GM18861 (cell line): ENCODE measurements around the gene LIX1L.

Experiments
- ATAC-seq: cut with Tn5 transposase; IDR thresholded peaks from one replicate; pipeline ENCODE4 v1.9.1; 2021; ENCODE audit not compliant: unreplicated experiment

Gene LIX1L

DNA sequence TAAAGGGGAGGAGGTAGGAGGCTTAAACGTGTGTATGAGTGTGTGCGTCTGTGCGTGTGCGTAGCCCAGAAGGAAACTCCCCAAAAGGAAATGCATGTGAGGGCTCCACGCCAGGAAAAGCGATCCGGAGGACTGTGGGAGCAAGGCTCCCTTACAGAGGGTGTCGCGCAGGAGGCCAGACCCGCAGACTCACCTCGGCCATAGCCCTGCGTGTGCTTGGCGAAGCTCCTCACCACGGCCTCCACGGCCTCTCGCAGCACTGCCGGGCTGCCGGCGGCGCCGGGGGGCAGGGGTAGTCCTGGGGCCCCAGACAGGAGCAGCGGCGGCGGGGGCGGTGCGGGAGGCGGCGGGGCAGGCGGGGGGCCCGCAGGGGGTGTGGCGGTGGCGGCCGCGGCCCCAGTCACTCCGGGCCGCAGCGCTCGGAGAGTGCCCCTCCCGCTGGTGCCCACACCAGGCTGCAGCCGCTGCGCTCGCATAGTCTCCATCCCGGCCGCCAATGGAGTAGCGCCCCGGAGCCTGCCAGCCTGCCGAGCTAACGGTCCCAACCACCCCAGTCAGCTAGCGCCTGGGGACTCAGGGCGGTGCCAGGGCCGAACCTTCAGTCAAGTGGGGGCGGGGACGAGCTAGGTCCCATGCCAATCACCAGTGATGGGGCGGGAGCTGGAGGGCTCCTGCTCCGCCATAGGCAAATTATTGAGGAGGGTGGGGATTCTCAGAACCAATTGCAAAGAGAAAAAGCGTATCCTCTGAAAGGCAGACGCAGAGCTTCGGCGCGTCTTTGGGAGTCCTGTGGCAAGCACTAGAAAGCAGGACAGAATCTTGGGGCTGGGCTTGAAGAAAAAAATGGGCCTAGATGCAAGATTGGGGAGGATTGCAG lies at the start of gene LIX1L:
Gene LIX1L (minus strand): TSS at position 575 of the 877 bp plus-strand sequence. CDS start 90 bp downstream, at position 485.
- peak; percentile 72 for ATAC-seq

DNA sequence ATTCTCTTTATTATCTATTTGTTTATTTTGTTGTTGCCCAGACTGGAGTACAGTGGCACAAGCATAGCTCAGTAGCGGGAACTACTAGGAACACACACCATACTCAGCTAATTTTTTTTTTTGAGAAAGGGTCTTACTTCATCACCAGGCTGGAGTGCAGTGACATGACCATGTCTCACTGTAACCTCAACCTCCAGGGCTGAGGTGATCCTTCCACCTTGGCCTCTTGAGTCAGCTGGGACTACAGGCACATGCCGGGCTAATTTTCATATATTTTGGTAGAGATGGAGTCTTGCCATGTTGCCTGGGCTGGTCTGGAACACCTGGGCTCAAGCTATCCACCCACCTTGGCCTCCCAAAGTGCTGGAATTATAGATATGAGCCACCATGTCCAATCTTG lies 43.9 kb upstream of the LIX1L start:
- no peak for ATAC-seq

DNA sequence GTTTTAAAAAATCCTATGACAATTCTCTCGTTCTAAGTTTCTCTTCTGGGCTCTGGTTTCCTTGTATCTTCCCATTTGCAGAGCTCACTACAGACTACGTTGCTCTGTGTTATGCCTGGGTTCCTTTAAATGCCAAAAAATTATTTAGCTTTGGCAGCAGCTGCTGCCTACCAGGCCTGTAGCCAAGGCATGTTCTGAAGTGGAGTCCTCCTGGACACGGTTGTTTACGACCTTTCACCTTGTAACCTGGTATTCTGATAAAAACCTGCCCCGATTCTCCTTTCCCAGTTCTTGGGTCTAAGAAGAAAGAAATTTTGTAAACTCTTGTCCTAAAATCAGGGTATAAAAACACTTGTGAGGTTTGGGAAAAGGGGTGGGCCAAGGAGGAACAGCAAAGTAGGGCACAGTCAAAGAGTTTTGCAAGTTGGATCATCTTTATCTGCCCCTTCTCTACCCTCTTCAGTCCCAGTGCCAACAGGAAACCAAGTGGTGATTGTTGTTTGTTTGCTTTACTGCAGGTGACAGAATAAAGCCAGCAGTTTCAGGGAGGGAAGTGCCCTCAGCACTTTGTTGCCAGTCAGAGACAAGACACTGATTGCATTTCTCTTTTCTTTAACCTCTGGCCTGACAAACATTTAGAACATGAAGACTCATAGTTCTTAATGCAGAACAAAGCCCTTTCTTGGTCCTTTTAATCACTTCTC lies 41.7 kb upstream of the LIX1L start:
- no peak for ATAC-seq

DNA sequence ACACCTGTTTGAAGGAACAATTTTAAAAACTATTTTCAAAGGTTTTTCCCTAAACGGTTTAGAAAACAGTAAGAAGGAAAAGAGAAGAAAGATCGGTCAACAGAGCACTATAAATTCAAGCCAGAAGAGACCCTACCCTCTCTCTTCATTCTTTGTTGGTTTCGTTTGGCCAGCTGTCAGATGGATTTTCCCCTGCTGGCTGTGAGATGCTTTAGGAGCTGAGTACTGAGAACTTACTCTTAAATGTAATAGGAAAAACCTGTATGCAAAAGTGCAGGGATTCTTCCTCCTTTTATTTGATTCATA lies 39.9 kb upstream of the LIX1L start:
- no peak for ATAC-seq

DNA sequence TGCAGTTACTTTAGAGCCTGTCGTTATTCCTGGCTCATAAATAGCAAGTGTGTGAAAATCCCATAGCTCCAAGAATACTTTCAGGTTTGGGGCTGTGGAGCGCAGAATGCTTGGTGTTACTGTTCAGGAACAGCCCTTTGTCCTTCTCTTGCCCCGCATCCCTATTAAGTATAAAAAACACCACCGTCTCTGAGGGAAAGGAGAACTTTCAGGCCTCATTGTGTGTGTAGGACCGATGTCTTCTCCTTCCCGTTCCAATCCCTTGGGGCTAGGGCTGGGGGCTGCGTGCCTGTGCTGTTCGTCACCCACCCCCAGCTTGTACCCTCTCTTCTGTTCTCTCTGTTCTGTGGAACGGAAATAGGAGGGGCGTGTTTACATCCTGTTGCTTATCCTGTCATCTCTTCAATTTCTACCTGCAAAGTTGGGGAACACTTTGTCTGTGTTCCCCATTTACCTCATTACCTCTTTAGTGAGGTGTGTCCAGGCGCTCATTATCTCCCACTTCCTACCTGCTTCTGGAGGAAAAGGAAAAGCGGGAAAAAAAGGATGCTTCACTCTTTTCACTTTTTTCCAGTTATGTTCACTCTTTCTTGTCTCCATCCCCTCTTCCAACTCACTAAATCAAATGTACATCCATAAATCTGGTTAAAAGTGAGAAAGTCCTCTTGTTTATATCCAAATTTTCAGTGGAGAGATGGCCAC lies 39.4 kb upstream of the LIX1L start:
- no peak for ATAC-seq

DNA sequence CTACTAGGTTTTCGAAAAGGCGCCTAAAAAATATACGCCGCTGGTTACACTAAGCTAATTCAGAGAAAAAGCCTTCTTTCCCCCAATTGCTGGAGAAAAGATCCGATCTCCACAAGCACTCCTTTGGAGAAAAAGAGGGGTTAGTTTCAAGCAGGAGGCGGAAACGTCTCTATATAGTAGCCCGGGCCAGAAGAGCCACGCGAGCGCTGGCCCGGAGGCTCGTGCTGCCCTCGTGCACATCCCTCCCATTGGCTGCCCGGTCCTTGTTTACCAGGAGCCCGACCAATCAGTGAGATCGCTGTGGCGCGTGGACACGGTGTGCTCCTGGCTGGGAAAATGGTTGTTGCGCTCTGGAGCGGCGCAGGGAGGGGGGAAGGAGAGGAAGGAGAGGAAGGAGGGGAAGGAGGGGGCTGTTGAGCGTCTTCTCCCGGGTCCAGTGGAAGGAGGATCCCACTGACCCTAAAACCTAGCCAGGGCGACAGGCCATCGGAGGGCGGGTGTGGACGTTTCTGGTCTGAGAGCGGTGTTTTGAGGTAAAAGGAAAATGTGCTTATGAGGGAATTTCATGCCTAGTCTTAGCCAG lies 38.7 kb upstream of the LIX1L start, which contains the start of gene TXNIP:
Gene TXNIP (minus strand): TSS at position 147 of the 583 bp plus-strand sequence. CDS start 313 bp downstream, outside the sequence.
- ATAC-seq = peak; percentile 82

DNA sequence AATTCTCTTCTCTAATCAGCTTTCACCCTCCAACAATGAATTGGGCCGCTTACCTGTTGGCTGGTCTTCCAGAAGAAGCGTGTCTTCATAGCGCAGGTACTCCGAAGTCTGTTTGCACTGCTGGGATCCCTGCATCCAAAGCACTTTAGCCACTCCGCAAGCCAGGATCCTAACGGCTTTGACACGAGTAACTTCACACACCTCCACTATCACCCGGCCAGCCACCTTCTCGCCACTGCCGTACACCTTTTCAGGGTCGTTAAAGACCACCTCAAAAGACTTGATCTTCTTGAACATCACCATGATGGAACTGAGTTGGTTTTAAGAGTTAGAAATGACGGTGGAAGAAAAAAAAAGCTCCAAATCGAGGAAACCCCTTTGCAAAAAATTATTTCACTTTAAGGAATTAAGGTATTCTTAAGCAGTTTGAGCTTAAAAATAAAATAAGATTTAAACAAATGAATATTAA lies 38.2 kb upstream of the LIX1L start:
- no peak for ATAC-seq

DNA sequence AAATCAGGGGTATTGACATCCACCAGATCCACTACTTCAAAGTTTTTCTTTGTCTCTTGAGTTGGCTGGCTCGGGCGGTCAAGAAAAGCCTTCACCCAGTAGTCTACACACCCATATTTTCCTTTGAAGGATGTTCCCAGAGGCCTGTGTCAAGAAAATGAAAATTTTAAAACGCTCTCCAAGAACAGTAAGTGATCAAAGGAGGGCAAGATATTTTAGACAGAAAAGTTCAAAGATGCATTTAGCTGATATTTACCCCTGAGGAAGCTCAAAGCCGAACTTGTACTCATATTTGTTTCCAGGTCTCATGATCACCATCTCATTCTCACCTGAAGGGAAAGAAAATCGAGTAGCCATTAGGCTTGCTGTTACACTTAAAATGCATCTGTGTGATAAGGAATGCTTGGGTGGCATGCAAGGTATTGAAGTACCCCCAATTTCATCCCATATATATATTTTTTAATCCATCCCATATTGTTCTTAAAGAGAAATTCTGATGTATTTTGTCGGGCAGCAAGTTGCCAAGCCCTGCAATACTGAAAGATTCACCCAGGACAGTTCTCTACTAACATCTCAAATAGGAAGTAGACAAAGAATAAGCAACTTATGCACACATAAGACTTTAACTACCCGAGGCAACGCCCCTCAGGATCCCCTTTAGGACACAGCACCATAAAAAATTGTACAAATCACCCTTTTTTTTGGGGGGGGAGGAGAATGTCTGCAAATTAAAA lies 37.5 kb upstream of the LIX1L start:
- no peak for ATAC-seq

DNA sequence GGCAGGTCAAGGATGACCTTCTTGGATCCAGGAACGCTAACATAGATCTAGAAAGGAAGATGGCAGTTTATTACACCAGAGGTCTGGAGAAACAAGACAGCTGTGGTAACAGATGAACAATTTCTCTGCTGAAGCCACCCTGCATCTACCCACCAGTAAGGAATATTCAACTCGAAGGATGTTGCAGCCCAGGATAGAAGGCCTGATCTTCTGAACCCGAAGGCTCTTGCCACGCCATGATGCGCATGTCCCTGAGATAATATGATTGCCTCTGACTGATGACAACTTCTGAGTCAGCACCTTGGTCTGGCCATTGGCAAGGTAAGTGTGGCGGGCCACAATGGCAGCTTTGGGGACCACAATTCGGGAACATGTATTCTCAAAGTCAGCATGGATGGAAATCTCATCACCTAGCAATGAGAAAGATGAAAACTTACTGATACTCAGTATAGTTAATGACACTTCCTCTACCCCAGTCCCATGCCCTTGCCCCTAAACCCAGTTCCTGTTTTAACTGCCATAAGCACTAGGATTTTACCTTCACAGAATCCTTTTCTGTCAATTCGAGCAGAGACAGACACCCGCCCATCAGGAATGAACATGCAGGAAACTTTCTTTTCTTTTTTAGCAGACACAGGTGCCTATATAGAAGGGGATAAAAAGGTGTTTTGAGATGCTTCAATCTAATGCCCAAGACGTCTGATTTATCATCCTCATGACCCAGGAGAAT lies 36.7 kb upstream of the LIX1L start:
- no peak for ATAC-seq

DNA sequence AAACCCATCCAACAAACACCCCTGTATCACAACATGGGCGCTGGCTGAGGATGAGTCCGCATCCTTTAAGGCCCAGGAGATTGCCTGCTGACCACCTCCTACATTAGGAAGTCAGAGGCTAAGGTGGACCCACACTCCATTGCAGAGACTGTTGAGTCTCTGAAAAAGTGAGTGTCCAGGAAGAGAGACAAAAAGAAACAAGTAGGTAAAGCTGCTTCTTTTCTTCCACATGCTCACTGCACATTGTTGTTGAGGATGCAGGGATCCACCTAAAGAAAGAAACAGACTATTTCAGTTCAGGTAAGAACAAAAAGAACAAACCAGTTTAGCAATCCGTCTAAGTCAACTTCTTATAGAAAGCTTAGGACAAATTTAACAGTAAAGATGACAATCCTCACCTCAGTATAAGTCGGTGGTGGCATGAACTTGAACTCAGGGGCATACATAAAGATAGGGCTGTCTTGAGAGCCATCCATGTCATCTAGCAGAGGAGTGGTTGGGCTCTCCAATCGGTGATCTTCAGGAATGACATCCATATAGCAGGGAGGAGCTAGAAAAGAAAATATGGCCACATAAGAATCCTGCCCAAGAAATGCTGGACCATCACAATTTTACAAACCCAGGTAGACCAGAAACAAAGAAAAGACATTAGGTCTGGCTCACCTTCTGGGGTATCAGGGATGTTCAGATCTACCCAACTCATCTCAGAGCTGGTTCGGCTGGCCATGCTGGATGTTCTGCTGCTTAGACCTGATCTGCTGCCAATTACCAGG lies 36.0 kb upstream of the LIX1L start:
- no peak for ATAC-seq

DNA sequence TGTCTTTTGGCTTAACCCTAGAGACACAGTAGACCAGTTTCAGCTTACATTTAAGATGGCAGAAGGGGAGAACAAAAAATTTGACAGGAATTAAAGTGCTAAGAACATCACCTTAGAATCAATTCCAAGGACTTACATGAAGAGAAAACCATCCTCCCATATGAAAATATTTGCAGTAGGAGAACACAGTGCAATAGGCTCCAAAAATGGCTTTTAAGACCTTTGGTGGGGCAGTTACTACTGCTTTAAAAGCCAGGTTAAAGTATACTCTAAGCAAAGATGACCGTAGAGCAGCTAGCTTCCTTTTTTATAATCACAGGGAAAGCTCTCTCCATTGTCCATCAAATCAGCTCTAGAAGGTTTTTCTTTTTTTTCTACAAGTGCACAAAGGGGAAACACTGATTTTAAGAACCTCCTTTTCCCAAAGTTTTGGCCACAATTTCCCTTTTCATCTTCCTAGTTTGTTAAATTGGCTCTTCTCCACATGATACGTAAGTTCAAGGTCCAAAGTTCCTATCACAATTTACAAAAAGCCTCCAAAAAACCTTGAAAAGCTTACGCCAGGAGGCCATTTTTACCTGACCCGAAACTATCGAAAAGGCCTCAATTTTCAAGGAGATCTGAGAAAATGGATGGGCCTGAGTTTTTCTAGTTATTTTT lies 35.3 kb upstream of the LIX1L start:
- no peak for ATAC-seq

DNA sequence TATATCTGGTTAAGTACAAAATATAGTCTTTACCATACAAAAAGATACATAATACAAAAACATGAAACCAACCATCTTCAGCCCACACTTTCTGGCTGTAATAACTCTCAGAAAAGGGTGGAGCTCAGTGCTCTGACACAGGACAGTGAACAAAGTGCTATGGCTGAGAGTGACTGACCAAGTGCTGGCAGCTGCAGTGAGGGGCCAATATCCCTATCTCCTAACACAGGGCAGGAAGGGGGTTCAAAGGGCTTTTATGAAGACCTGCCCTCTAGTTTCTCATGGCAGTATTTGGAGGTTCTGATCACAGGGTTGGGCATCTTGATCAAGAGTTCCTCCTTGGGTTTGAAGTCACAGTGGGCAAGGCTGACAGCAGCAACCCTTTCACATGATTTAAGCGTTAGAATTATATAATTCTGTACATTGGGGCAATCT lies 34.7 kb upstream of the LIX1L start:
- no peak for ATAC-seq

DNA sequence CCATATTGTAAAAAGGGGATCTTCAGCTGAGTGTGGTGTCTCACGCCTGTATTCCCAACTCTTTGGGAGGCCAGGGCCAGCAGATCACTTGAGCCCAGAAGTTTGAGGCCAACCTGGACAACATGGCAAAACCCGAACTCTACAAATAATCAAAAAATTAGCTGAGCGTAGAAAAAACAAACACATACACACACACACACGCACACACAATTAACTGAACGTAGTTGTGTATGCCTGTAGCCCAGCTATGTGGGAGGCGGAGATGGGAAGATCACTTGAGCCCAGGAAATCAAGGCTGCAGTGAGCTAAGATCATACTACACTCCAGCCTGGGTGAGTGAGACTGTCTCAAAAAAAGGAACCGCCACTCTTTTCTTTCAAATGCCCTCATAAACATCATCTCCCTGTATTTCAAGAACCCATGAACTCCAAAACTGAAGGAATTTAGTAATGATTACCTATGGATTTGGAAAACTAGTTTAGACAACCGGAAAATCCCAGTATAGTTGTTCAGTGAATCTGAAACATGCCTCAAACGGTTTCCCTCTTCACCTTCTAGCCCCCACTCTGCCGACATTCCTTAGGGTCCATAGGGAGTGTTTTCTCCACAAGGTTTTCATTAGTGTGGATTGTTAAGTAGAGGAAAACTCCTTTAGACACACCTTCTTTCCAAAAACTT lies 34.1 kb upstream of the LIX1L start:
- no peak for ATAC-seq

DNA sequence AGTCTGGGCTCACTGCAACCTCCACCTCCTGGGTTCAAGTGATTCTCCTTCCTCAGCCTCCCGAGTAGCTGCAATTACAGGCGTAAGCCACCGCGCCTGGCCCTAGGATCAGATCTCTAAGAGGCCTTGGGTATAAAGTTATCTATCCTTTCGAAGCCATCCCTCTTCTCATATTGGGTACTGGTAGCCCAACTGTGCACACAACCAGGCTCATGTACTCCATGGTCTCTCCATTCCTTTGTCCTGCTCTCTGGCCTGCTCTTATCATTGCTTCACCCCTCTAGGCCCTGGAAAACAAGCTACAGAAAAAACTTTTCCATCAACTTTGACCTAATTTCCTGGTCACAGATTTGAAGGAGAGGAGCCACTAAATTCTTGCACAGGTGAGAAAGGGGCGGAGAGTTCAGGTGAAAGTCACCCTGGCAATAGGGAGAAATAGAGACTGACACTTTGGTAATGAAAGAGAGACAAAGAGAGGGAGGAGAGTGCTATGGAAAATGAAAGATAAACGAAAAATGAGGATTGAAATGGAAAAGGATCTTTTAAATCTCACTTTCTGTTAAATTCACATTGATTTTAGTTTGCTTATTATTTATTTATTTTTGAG lies 32.5 kb upstream of the LIX1L start:
- no peak for ATAC-seq

DNA sequence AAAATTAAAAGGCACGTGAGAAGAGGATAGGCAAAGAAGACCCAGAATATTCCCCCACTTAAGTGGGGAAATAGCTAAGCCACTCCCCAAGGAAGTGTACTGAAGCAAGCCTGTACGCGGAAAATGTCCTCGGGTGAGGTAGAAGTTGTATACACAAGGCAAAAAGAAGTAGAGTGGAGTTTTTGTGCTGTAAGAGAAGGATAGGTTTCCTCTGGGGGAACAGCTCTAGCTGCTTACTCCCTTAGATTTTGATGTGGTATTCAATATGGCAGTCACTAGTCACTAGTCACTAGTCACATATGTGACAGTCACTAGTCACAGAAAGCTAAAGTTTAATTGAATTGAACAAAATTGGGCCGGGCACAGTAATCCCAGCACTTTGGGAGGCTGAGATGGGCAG lies 31.0 kb upstream of the LIX1L start:
- no peak for ATAC-seq

DNA sequence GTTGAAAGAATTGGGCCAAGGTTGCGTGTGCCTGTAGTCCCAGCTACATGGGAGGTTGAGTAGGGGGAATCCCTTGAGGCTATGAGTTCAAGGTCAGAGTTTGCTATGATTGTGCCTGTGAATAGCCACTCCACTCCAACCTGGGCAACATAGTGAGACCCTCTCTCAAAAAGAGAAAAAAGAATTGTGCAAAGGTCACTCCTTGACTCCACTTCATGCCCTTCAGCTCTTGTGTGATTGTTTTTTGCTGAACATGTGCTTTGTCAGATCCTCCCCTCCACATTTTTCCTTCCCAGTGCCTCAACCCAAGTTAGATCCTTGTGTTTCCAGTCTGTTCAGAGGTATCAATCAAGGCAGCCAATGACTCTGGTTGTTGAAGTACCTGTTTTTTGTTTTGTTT lies 30.1 kb upstream of the LIX1L start:
- ATAC-seq = no peak

DNA sequence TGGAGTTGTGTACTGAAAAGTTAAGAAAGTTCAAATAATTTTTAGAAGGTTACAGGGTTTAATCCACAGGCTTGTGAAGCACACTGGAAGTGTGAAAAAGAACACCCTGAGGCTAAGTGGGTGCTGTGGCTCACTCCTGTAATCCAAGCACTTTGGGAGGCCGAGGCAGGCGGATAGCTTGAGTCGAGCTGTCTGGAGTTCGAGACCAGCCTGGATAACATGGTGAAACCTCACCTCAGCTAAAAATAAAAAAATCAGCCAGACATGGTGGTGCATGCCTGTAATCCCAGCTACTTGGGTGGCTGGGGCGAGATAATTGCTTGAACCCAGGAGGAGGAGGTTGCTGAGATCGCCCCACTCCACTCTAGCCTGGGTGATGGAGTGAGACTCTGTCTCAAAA lies 28.7 kb upstream of the LIX1L start:
- ATAC-seq = no peak
